H7 (cell line): Measurements from ENCODE around the gene CCDC142. TPM values are rescaled to one million over a fixed set of nuclear protein-coding genes. Genes with fewer than 3 reads are reported as not detected.
A peak's percentile ranks its signal among the peaks of the same experiment; 100 is the strongest.

ENCODE experiments used
- DNase-seq: peaks from one replicate; pipeline ENCODE4 v3.0.0; 2012
- H3K27me3 ChIP-seq: 2 replicates; pipeline ENCODE4 v1.6.0; 2011; ENCODE audit warnings: mild to moderate bottlenecking, low read length; ENCODE audit not compliant: control insufficient read depth, insufficient read depth
- H3K36me3 ChIP-seq: replicated peaks from 2 replicates; pipeline ENCODE4 v1.5.1; 2011; ENCODE audit warnings: low read length; ENCODE audit not compliant: control insufficient read depth, insufficient read depth
- H3K4me3 ChIP-seq: 2 replicates; pipeline ENCODE4 v1.5.1; 2011; ENCODE audit warnings: low read depth, mild to moderate bottlenecking, control low read depth, low read length, moderate library complexity; ENCODE audit not compliant: insufficient read depth
- total RNA-seq: library from RNA; depleted of rRNA; stranded (reverse); fragments of >200 nt; shearing (Covaris generic); gene quantifications from 2 replicates; pipeline ENCODE4 v1.2.3, GENCODE V29; 2014

Gene CCDC142
- total RNA-seq, 1 experiment from 2014 or later, result 12.0 TPM

DNA sequence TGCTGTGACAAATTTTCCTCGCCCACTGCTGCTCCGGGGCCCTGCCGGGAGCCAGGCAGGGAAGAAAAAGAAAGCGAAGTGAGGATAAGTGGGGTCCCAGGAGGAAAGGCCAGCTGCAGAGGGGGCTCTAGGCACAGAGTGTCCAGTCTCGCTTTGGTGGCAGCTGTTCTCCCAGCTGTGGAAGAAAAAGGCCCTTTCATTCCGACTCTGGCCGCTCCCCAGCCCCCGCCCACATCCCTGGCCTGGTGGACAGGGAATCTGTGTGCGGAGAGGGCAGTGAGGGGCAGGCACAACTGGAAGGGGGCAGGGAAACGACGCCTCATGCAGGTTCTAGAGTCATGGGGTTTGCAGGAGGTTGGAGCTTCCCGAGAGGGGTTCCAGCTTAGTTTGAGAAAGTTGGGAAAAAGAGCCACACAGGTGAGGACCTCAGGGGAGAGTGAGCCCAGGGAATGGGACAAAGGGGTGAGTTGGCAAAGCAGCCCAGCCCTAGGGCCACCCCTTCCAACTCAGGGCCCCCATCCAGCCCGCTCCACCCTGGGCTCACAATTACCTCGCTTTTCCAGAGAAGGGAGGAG lies 42.9 kb downstream of the CCDC142 start:
- H3K36me3 ChIP-seq, result peaks cover 2% of the 10 kb centered on the region
- peak; percentile 69 for DNase-seq

DNA sequence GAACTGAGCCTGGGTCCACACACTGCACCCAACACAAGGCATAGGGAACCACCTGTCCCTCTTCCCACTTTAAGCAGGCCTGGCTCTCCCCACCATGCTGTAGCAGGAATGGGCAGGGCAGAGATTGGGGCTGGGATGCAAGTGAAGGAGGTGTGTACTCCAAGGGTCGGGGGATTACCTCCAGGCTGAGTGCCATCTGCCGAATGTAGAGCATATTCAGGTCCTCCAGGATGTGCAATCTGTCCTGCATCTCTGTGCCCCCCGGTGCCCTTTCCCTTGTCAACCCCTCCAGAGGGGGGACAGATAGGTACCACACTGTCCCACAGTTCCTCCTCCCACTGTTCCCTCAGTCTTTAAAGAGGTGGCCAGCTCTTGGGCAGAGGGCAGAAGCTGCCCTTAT lies 43.4 kb downstream of the CCDC142 start:
- peaks cover 2% of the 10 kb centered on the region for H3K36me3 ChIP-seq
- H3K27me3 ChIP-seq, result no peaks in the 10 kb centered on the region; the same call in 1 of the 2 replicates
- peak; percentile 31 for DNase-seq
- no peak overlapping the region for H3K4me3 ChIP-seq

More for the DNA sequence above, 42.9 kb downstream of the CCDC142 start:
- Histone ChIP-seq H3K27me3 (no peaks in the 10 kb centered on the region; the same call in 1 of the 2 replicates), H3K4me3 (peak overlapping the region; percentile 98)

DNA sequence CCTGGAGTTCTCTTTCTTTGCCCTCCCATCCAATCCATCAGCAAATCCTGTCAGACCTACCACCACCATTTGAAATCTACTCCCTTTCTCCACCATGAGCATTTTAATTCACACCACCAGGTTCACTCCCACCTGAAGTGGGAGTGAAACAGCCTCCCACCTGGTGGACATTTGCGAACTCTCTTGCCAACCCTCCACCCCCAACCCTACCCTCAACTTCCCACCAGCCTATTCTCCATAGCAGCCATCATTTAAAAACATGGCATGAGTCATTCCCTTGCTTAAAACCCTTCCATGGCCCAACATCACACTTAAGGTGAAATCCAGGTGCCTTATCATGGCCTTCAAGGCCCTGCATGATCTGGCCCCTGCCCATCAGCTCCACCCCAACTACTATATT lies 44.5 kb downstream of the CCDC142 start:
- peak; percentile 36 for DNase-seq
- Histone ChIP-seq H3K4me3 (no peak overlapping the region), H3K36me3 (peaks cover 2% of the 10 kb centered on the region), H3K27me3 (no peaks in the 10 kb centered on the region)

- peak; percentile 84 for DNase-seq
- Histone ChIP-seq H3K36me3 (peaks cover 6% of the 10 kb centered on the region), H3K4me3 (no peak overlapping the region), H3K27me3 (no peaks in the 10 kb centered on the region)
These were observed 45.7 kb downstream of the CCDC142 start for GRCh38 chr2:74436848-74437695.

DNA sequence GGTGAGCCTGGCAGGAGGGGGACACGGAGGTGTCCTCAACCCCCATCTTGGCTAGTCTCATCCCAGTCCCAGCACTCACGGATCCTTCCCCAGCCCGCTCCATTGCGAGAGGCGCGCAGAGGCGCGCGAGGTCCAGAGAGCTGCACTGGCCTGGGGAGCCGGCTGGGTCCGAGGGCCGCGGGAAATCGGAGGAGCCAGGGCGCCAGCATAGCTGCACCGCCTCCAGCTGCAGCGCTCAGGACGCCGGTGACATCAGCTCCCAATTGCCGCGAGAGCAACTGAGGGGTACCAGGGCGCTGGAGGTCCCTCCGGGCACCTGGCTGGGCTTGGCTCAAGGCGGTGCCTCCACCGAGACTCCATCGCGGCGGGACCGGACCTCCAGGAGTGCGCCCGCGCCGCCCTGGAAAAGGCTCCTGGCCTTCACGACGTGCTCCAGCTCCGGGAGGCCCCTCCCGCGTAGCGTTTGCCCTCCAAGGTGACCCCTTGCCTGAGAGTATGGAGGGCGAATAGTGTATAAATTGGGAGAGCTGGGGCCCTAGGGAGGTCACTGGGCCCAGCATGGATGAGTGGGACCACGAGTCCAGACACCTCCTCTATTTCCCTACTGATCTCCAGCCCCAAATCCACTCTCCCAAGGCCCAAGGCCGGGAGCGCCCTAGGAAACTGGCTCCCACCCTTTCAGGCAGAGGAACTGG lies 46.5 kb downstream of the CCDC142 start:
- peak; percentile 67 for DNase-seq
- Histone ChIP-seq H3K36me3 (peaks cover 12% of the 10 kb centered on the region), H3K27me3 (no peaks in the 10 kb centered on the region), H3K4me3 (no peak overlapping the region)

DNA sequence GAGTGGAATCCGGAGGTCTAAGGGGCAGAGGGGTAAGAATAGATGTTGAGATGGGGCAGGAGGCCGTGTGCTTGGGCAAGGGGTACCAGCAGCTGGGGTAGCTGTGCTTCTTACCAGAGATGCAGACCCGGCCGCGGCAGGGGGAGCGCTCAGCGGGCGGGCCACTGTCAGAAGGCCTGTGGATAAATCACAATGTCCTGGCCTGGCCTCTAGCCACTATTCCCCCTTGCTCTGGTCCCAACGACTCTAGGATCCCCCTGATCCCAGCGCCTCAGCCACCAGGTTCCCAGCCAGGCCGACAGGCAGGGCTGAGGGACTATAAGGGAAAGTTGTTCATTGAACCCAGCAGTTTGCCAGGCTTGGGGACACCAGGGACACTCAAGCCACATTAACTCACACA lies 52.3 kb downstream of the CCDC142 start:
- DNase-seq, result no peak
- peaks cover 49% of the 10 kb centered on the region for H3K36me3 ChIP-seq
- H3K27me3 ChIP-seq, result no peaks in the 10 kb centered on the region
- H3K4me3 ChIP-seq, result no peak overlapping the region

DNA sequence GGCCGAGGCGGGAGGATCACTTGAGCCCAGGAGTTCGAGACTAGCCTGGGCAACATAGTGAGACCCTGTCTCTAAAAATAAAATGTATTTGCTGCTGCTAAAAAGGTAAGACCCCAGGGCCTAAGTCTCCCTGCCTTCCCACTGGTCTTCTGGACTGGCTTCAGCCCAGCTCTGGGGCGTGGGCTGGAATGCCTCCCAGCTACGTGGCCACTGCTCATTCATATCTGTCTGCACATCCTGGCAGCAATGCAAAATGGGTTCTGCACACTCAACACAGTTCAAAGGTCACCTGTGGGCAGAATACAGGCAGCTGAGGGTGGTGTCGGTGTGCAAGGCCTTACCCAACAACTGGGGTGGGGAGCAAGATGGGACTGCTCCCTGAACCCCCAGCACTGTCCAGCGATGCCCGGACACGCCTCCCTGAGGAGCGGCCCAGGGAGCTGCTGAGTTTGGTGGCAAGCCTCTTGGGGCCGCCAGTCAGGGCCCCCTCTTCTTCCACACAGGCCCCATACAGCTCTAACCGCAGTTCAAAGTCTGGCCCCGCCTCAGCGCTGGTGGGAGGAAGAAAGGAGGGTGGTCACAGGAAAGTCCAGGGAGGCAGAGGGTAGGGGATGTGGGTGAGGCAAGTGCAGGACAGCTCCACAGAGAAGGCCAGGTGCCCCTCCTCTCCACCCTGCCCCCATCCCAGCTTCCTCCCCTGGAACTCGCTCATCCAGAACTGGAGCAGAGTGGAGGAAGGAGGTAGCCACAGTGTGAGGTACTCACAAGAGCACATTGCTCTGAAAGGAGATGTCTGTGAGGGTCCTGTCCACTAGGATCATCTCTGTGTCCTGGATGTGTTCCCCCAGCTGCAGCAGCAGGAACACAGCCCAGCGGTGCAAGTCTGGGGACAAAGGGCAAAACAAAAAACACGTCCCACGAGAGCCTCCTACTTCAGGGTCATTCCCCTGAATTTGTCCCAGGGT lies 53.0 kb downstream of the CCDC142 start:
- H3K36me3 ChIP-seq, result peaks cover 49% of the 10 kb centered on the region

GRCh38 chr2:74428675-74429074 lies 54.1 kb downstream of the CCDC142 start:
- Histone ChIP-seq H3K36me3 (peaks cover 49% of the 10 kb centered on the region), H3K4me3 (no peak overlapping the region), H3K27me3 (no peaks in the 10 kb centered on the region; the same call in 1 of the 2 replicates)
- DNase-seq, result peak; percentile 13

More for the DNA sequence above, 53.0 kb downstream of the CCDC142 start:
- Histone ChIP-seq H3K4me3 (no peak overlapping the region), H3K27me3 (no peaks in the 10 kb centered on the region)
- no peak for DNase-seq

- H3K36me3 ChIP-seq, result peaks cover 49% of the 10 kb centered on the region
- H3K27me3 ChIP-seq, result no peaks in the 10 kb centered on the region; the same call in 1 of the 2 replicates
- DNase-seq, result peak; percentile 26
- no peak overlapping the region for H3K4me3 ChIP-seq
These were observed 55.2 kb downstream of the CCDC142 start for GRCh38 chr2:74427551-74427950.

DNA sequence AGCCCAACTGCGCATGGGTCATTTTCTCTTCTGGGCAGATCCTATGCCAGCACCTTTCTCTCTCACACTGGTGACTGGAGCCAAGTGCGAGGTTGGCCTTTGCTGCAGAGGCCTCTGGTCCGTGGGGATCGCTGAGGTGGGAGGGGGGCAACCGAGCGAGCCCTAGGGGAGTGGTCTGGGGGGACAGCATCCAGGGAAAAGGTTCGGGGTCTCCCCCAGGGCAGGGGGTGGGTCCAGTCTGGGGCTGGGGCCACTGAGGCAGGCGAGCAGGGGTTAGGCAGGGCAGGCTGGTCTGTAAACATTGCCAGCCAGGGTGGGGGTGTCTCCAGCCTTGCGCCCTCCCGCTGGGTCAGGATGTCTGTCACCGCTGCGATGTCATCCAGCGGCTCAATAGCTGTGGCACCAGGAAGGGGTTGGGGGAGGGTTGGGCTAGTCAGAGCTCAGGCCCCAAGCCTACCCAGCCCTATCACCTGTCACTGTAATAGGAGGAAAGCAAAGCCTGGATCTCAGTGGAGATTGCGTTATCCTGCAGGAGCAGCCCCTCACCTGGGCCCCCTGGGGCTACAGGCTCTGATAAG lies 56.5 kb downstream of the CCDC142 start:
- H3K36me3 ChIP-seq, result peaks cover 39% of the 10 kb centered on the region
- H3K4me3 ChIP-seq, result no peak overlapping the region
- no peaks in the 10 kb centered on the region; the same call in 1 of the 2 replicates for H3K27me3 ChIP-seq
- peak; percentile 49 for DNase-seq

DNA sequence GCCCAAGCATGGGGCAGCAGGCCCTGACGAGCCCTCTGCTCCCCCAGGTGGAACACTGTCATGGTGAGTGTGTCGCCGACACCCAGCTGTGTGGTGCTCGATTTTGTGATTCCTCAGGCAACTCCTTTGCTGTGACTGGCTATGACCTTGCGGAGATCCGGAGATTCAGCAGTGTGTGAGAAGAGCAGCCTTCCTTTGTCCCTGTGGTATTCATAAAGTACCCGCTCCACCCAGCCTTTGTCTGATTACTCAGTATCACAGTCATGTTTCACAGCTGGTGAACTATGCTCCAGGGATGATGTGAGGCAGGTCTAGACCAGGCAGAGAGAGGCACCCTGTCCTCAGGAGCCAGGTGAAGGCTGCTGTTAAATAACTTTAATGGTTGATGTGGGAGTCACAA lies 57.3 kb downstream of the CCDC142 start:
- no peak overlapping the region for H3K4me3 ChIP-seq
- no peak for DNase-seq
- peaks cover 33% of the 10 kb centered on the region for H3K36me3 ChIP-seq
- peaks cover 4% of the 10 kb centered on the region; the same call in 1 of the 2 replicates for H3K27me3 ChIP-seq

- peaks cover 7% of the 10 kb centered on the region; the same call in 1 of the 2 replicates for H3K27me3 ChIP-seq
- DNase-seq, result peak; percentile 30
- H3K4me3 ChIP-seq, result no peak overlapping the region
- H3K36me3 ChIP-seq, result peaks cover 28% of the 10 kb centered on the region
These were observed 57.8 kb downstream of the CCDC142 start for GRCh38 chr2:74424995-74425406.

- peaks cover 23% of the 10 kb centered on the region for H3K36me3 ChIP-seq
- DNase-seq, result peak; percentile 38
- peaks cover 8% of the 10 kb centered on the region; the same call in 1 of the 2 replicates for H3K27me3 ChIP-seq
- H3K4me3 ChIP-seq, result no peak overlapping the region
These were observed 58.4 kb downstream of the CCDC142 start for GRCh38 chr2:74424139-74424992.
